GM12874 (cell line): Measurements from ENCODE around the gene CITED4.

Source experiments
- TF ChIP-seq, protein P1 (sequence below): IDR thresholded peaks from 2 replicates; pipeline ENCODE4 v1.5.1; 2011; ENCODE audit warnings: low read depth, mild to moderate bottlenecking, control low read depth, low read length, moderate library complexity; ENCODE audit not compliant: insufficient read depth

CITED4 gene

DNA sequence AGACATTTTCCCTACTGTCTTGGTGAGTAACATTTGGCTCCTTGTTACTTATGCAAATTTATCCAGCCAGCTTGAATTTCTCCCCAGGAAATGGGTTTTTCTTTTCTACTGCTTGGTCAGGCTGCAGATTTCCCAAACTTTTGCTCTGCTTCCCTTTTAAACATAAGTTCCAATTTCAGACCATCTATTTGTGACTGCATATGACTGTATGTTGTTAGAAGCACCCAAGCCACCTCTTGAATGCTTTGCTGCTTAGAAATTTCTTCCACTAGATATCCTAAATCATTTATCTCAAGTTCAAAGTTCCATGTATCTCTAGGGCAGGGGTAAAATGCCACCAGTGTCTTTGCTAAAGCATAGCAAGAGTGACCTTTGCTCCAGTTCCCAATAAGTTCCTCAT lies 32.3 kb upstream of the CITED4 start:
- TF ChIP-seq, protein P1, sequence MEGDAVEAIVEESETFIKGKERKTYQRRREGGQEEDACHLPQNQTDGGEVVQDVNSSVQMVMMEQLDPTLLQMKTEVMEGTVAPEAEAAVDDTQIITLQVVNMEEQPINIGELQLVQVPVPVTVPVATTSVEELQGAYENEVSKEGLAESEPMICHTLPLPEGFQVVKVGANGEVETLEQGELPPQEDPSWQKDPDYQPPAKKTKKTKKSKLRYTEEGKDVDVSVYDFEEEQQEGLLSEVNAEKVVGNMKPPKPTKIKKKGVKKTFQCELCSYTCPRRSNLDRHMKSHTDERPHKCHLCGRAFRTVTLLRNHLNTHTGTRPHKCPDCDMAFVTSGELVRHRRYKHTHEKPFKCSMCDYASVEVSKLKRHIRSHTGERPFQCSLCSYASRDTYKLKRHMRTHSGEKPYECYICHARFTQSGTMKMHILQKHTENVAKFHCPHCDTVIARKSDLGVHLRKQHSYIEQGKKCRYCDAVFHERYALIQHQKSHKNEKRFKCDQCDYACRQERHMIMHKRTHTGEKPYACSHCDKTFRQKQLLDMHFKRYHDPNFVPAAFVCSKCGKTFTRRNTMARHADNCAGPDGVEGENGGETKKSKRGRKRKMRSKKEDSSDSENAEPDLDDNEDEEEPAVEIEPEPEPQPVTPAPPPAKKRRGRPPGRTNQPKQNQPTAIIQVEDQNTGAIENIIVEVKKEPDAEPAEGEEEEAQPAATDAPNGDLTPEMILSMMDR = no peak

DNA sequence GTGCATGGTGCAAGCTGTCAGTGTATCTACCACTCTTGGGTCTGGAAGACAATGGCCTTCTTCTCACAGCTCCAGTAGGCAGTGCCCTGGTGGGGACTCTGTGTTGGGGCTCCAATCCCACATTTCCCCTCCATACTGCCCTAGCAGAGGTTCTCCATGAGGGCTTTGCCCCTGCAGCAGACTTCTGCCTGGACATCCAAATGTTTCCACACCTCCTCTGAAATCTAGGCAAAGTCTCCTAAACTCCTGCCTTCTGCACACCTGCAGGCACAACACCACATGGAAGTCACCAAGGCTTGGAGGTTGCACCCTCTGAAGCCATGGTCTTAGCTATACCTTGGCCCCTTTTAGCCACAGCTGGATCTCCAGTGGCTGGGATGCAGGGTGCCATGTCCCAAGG lies 31.8 kb upstream of the CITED4 start:
- TF ChIP-seq, protein P1 = no peak

DNA sequence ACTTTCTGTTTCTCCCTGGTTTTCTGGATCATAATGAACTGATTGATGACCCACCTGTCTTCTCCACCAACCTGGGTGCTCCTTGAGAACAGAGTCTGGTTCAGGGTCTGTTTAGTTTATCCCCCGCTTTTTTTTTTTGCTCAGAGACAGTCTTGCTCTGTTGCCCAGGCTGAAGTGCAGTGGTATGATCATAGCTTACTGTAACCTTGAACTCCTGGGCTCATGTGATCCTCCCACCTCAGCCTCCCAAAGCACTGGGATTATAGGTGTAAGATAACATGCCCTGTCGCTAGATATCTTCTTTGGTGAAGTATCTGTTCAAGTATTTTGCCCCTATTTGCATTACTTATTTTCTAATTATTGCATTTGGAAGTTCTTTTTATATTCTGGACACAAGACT lies 30.2 kb upstream of the CITED4 start:
- TF ChIP-seq, protein P1 = no peak

DNA sequence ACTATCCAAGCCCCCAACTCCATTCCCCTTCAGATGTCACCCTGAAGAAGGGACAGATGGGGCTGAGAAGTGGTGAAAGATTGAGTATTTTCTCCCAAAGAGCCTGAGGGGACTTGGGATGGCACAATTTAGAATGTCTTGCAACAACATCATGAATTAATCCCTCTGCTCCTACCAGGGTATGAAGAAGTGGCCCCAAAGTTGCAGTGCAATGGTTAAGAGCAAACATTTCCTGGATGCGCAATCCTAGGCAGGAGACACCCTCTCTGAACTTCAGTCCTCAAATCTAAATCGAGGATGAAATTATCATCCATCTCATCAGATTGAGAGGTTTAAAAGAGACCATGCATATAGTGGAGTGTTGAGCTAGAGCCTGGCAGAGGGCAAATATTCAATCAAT lies 28.6 kb upstream of the CITED4 start:
- TF ChIP-seq, protein P1 = no peak

DNA sequence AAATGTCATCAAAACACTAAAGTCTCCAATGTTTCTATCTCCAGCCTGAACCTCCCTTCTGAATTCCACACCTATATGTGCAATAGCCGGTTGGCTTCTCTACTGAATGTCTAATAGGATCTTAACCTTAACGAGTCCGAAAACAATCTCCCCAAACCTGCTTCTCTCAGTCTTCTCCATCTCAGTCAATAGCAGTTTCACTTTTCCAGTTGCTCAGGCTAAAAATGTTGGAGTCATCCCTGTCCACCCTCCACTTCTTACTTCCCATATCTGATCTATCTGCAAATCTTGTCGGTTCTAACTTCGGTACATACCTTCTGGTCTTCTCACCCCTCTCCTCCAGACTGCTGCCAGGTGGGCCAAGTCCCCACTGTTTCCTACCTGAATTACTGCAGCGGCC lies 25.5 kb upstream of the CITED4 start:
- TF ChIP-seq, protein P1 = no peak

DNA sequence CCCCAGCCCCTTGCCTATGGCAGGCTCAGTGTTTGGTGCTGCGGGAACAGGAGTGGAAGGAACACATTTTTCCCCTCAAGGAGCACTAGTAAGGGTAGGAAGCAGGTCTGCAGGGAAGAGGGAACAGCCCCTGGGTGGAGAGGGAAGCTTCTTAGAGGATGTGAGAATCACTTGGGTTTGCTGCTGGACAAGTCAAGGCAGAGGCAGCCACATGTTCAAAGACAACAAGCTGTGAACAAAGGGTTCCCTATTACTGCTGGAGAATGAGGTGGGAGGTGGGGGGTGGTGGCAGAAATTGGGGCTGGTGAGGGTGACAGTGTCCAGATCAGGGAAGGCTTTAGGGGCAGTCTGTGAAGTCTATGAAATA lies 24.8 kb upstream of the CITED4 start:
- TF ChIP-seq, protein P1 = no peak

DNA sequence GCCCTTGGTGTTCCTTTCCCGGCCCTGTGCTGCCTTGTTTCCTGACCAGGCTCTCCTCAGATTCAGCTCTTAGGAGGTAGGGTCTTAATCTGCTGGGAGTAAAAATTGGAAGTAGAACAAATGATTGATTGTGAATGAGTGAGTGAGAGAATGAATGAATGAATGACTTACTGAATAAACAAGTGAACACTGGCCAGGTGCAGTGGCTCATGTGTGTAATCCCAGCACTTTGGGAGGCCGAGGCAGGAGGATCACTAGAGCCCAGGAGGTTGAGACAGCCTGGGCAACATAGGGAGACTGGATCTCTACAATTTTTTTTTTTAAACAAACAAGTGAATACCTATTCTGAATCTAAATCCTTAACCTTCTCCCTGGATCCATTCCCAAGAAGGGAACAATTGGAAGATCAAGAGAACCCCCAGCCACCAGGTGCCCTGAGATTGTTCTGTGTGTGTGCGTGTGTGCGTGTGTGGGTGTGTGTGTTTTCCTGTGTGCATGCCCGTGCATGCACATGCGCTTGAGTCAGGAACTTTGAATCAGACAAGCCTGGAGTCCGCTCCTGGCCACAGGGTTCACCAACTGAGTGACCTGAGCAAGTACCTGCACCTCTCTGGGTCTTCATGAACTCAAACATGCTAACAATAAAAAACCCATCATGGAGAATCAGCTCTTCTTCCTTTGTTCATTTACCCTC lies 24.3 kb upstream of the CITED4 start:
- TF ChIP-seq, protein P1 = no peak
